Parathyroid adenoma (tissue), 2 donors: ENCODE data around the gene PBX4.

Experiments used
- H2AFZ ChIP-seq: fragments of 300-600 bp; sonication (generic); one replicate; pipeline ENCODE4 v1.7.0; 2017; ENCODE audit warnings: antibody characterized with exemption, mild to moderate bottlenecking
- H3K27ac ChIP-seq: fragments of 300-600 bp; sonication (generic); one replicate; pipeline ENCODE4 v1.7.0; 2017
- H3K27me3 ChIP-seq: fragments of 300-600 bp; sonication (generic); one replicate; pipeline ENCODE4 v1.7.0; 2017; ENCODE audit warnings: low read length; ENCODE audit not compliant: control insufficient read depth, insufficient read depth
- H3K36me3 ChIP-seq: fragments of 300-600 bp; sonication (generic); one replicate; pipeline ENCODE4 v1.7.0; 2017; ENCODE audit warnings: low read length; ENCODE audit not compliant: control insufficient read depth, insufficient read depth
- H3K4me1 ChIP-seq: fragments of 300-600 bp; sonication (generic); one replicate; pipeline ENCODE4 v1.7.0; 2017; ENCODE audit warnings: control low read depth
- H3K4me2 ChIP-seq: fragments of 300-600 bp; sonication (generic); one replicate; pipeline ENCODE4 v1.7.0; 2017; ENCODE audit warnings: low read length
- H3K4me3 ChIP-seq: fragments of 300-600 bp; sonication (generic); one replicate; pipeline ENCODE4 v1.7.0; 2017; ENCODE audit warnings: low read depth, low read length
- H3K79me2 ChIP-seq: fragments of 300-600 bp; sonication (generic); one replicate; pipeline ENCODE4 v1.7.0; 2017; ENCODE audit warnings: control low read depth
- H3K9ac ChIP-seq: fragments of 300-600 bp; sonication (generic); one replicate; pipeline ENCODE4 v1.7.0; 2017; ENCODE audit warnings: mild to moderate bottlenecking
- H3K9me3 ChIP-seq: fragments of 300-600 bp; sonication (generic); one replicate; pipeline ENCODE4 v1.7.0; 2017; ENCODE audit warnings: low read length; ENCODE audit not compliant: control insufficient read depth
- TF ChIP-seq, protein P1 (sequence below): fragments of 300-600 bp; sonication (generic); IDR thresholded peaks from one replicate; pipeline ENCODE4 v1.7.0; 2017; ENCODE audit warnings: antibody characterized with exemption, mild to moderate bottlenecking
- donor health status: primary hyperparathyroidism.

PBX4 gene

DNA sequence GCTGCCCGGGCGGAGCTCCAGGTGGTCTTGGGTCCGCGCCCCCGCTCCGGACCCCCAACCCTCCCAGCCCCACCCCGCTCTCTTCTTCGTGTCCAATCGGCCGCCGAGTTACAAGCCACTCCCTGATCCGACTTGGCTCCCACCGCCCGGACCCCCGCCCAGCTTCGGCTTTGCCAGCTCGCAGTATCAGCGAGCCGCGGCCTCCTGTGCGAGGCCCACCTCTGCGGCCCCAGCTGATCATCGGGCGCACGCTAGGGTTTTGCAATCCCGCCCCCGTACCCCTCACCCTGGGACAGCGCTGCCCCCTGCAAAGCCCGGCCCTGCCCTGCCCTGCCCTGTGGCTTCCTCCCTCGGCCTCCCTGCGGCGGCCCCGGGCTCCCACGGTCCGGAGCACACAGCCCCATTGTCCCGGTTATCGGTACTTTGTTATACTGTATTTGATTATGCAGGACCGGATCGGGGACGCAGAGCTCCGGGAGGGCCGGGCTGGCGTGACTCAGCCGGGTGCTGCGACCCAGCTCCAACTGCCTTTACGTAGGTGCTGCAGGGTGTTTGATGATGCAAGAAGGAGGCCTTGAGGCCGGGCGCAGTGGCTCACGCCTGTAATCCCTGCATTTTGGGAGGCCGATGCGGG is 10.1 kb upstream of the PBX4 start:
- Histone ChIP-seq H3K27ac (no peak overlapping the region), H3K4me1 (no peaks in the 10 kb centered on the region), H3K9me3 (no peaks in the 10 kb centered on the region), H3K4me2 (peak overlapping the region; percentile 58), H3K27me3 (no peaks in the 10 kb centered on the region), H3K36me3 (no peaks in the 10 kb centered on the region), H2AFZ (peak overlapping the region; percentile 94), H3K4me3 (peak overlapping the region; percentile 53), H3K79me2 (no peaks in the 10 kb centered on the region), H3K9ac (no peak overlapping the region)
- TF ChIP-seq, protein P1, sequence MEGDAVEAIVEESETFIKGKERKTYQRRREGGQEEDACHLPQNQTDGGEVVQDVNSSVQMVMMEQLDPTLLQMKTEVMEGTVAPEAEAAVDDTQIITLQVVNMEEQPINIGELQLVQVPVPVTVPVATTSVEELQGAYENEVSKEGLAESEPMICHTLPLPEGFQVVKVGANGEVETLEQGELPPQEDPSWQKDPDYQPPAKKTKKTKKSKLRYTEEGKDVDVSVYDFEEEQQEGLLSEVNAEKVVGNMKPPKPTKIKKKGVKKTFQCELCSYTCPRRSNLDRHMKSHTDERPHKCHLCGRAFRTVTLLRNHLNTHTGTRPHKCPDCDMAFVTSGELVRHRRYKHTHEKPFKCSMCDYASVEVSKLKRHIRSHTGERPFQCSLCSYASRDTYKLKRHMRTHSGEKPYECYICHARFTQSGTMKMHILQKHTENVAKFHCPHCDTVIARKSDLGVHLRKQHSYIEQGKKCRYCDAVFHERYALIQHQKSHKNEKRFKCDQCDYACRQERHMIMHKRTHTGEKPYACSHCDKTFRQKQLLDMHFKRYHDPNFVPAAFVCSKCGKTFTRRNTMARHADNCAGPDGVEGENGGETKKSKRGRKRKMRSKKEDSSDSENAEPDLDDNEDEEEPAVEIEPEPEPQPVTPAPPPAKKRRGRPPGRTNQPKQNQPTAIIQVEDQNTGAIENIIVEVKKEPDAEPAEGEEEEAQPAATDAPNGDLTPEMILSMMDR: no peak

DNA sequence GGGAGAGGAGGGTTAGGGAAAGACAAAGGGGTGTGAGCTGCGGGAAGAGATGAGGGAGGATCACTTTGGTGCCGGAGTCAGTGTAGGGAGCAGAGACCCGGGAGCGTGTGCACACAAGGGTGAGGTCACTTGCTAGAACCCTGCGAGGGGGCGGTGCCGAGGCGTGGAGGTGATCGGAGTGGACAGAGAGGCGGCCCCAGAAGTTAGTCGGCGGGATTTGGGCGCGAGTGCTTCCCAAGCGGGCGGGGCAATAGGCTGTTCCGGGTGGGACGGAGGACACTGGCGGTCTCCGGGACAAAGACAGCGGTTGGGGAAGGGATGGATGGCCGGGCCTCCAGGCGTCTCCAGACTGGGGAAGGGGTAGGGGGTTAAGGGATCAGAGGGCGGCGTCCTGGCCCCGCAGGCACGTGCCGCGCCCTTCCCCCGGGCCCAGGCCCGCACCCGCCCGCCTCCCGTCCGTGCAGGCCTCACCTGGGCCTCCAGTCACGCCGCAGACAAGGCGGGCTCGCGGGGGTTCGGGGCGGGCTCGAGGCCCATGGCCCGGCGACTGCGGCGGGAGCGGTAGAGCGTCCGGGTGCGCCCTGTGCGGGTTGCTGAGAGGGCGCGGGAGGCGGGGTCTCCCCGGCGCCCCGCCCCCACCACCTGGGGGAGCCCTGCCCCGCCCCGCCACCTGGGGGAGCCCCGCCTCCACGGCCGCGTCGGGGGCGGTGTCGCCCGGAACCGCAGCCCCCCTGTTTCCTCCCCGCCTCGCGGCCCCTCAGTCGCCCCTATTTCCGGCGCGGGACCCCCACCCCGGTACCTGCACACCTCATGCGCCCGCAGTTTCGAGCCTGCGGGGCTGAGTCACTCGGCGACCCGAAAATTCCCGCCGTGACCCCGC is 9.4 kb upstream of the PBX4 start, which contains the start of gene LPAR2:
Gene LPAR2, minus strand, starts transcription at position 600 of the 880 bp plus-strand sequence. CDS start 945 bp downstream, outside the sequence.
- TF ChIP-seq, protein P1: no peak
- H3K9ac ChIP-seq: no peak within 1 kb of the TSS
- no peaks in the 10 kb centered on the region for H3K79me2 ChIP-seq
- no peaks in the 10 kb centered on the region for H3K9me3 ChIP-seq
- peak within 1 kb of the TSS; percentile 49 for H3K27ac ChIP-seq
- H2AFZ ChIP-seq: peak within 1 kb of the TSS; percentile 94
- H3K4me2 ChIP-seq: peak within 1 kb of the TSS; percentile 58
- H3K4me1 ChIP-seq: no peaks in the 10 kb centered on the region
- peak within 1 kb of the TSS; percentile 53 for H3K4me3 ChIP-seq
- no peaks in the 10 kb centered on the region for H3K27me3 ChIP-seq
- no peaks in the 10 kb centered on the region for H3K36me3 ChIP-seq

DNA sequence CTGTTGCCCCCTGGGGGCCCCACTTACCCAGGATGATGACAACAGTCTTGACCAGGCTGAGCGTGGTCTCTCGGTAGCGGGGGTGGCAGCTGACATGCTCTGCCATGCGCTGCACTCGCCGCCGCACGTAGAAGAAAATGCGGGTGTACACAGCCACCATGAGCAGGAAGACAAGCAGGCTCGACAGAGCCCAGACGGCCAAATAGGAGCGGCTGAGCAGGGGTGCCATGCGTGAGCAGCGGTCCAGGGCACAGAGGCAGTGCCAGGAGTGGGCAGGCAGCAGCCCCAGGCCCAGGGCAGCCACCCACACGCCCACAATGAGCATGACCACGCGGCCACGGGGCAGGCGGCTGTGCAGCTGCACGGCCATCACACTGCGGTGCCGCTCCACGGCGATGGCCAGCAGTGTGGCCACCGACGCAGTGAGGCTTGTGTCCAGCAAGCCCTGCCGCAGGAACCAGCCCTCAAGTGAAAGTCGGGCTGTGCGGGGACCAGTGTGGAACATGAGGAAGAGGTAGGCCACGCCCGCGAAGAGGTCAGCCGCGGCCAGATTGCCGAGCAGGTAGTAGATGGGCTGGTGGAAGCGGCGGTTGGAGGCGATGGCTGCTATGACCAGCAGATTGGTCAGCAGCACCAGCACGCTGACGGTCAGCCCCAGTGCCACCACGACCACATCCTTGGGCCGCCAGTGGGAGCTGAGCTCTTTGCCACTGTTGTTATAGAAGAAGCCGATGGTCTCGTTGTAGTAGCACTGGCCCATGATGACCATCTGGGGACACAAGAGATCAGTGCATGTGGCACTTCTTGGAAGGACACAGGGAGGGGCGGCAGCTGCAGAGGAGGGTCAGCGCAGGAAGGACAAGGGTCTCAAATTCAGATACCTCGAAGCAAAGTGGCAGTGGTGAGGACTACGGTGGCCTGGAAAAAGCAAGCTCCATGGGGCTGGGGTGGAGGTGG is 8.3 kb upstream of the PBX4 start:
- no peaks in the 10 kb centered on the region for H3K36me3 ChIP-seq
- no peaks in the 10 kb centered on the region for H3K9me3 ChIP-seq

DNA sequence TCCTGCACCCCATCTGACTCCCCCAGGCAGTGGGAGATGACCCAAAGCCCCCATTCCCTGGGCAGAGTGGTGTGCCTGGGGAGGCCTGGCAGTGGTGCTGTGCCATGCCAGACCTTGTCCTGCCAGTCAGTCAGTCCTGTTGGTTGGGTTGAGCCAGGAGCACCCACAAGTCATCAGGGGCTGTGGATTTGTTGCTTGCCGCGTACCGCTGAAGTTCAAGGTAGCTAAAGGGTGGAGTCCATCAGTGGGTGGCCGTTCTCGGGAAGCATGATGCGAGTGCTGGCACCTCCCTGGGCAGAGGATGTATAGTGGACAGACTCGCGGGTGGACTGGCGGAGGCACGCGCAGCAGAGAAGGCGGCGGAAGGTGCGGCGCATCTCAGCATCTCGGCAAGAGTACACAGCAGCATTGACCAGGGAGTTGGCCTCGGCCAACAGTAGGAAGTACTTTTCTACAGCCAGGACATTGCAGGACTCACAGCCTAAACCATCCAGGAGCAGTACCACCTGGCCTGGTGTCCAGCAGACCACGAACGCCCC is 5.6 kb upstream of the PBX4 start:
- no peak overlapping the region for H3K4me2 ChIP-seq
- no peak overlapping the region for H3K9ac ChIP-seq
- H3K9me3 ChIP-seq: no peaks in the 10 kb centered on the region
- H3K27me3 ChIP-seq: no peaks in the 10 kb centered on the region
- peaks cover 1% of the 10 kb centered on the region for H3K4me1 ChIP-seq
- H2AFZ ChIP-seq: no peak overlapping the region
- TF ChIP-seq, protein P1: no peak
- no peak overlapping the region for H3K27ac ChIP-seq
- H3K79me2 ChIP-seq: no peaks in the 10 kb centered on the region
- H3K36me3 ChIP-seq: no peaks in the 10 kb centered on the region
- no peak overlapping the region for H3K4me3 ChIP-seq

More for the DNA sequence above, 8.3 kb upstream of the PBX4 start:
- TF ChIP-seq, protein P1: no peak
- Histone ChIP-seq H2AFZ (peak overlapping the region; percentile 94), H3K27me3 (no peaks in the 10 kb centered on the region), H3K4me3 (no peak overlapping the region), H3K4me2 (peak overlapping the region; percentile 58), H3K9ac (no peak overlapping the region), H3K27ac (no peak overlapping the region), H3K4me1 (no peaks in the 10 kb centered on the region), H3K79me2 (no peaks in the 10 kb centered on the region)
